Measurements from ENCODE around the gene LCE1C.

LCE1C gene

GRCh38 chr1:152756872-152757271 is 49.6 kb downstream of the LCE1C start:
- no peak for DNase-seq (ENCODE audit: low read depth, low spot score)
- no peak overlapping the region for H3K4me3 ChIP-seq (ENCODE audit: low read depth, low read length)
- in situ Hi-C loops (cut with HindIII; ENCODE audit: low sequenced_read_pairs), result no loop called here
- TF ChIP-seq CTCF (IDR thresholded peaks at IDR 0.05; ENCODE audit: low read depth, low read length), result no peak

Measured in astrocyte of the spinal cord (primary cell).